ENCODE measurements around the gene DUSP8. TPM values are rescaled to one million over a fixed set of nuclear protein-coding genes. Genes with fewer than 3 reads are reported as not detected.

Gene DUSP8
- total RNA-seq, 1 donor from 2014 or later = 7.7 TPM

DNA sequence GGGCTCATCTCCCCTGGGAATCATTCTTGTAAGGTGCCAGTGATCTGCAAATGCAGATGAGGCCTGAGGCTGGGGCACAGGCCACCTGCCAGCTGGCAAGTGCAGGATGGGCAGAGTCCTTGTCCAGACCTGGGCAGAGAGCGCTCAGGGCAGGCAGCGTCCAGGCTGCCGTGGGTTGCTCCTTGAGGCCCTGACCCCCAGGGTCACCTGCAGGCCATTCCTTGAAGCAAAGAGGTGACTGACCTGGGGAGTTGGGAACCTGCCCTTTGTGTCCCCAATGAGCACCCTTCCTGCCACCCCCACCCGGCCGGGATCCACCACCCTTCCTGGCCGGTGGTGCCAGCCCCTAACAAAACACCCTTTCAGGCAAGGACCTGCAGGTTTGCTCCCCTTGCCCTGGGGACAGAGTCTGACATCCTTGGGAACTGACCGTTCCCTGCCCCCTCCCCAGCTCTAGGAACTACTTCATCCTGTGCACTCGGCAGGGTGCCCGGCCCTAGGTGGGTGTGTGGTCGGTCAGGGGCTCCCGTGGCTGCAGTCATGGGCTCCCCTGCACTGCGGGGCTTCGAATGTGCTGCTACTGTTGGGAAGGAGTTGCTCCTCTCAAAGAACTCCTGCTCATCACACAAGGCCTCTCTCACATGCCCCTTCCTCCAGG is 28.3 kb downstream of the DUSP8 start:
- Mint-ChIP-seq H3K27me3 (ENCODE audit: unreplicated experiment) (peaks cover 27% of the 10 kb centered on the region), H3K27ac (ENCODE audit: unreplicated experiment) (no peak overlapping the region), H3K4me1 (ENCODE audit: unreplicated experiment) (peaks cover 7% of the 10 kb centered on the region), H3K36me3 (ENCODE audit: unreplicated experiment) (no peaks in the 10 kb centered on the region), H3K4me3 (ENCODE audit: unreplicated experiment) (no peak overlapping the region), H3K9me3 (ENCODE audit: unreplicated experiment) (no peaks in the 10 kb centered on the region)
- TF ChIP-seq, protein P1, sequence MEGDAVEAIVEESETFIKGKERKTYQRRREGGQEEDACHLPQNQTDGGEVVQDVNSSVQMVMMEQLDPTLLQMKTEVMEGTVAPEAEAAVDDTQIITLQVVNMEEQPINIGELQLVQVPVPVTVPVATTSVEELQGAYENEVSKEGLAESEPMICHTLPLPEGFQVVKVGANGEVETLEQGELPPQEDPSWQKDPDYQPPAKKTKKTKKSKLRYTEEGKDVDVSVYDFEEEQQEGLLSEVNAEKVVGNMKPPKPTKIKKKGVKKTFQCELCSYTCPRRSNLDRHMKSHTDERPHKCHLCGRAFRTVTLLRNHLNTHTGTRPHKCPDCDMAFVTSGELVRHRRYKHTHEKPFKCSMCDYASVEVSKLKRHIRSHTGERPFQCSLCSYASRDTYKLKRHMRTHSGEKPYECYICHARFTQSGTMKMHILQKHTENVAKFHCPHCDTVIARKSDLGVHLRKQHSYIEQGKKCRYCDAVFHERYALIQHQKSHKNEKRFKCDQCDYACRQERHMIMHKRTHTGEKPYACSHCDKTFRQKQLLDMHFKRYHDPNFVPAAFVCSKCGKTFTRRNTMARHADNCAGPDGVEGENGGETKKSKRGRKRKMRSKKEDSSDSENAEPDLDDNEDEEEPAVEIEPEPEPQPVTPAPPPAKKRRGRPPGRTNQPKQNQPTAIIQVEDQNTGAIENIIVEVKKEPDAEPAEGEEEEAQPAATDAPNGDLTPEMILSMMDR (IDR thresholded peaks at IDR 0.05) = no peak
- DNase-seq (ENCODE audit: extremely low spot score, unreplicated experiment) = no peak

DNA sequence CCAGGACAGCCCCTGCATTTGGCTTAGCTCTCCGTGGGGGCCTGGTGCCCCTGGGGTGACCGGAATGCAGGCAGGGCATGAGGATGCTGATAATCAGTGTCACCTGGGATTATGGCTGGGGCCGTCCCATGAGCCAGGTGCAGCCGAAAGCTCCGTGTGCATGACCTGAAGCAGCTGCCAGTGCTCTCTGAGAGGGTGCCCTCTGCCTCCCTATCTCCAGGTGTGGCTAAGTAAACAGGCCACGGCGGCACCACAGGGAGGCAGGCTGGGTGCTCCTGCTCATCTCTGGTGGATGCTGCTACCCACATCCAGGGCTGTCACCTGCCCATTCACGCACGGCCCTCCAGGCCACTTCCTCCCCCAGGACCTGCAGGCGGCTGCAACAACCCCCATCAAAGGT is 29.8 kb downstream of the DUSP8 start:
- Mint-ChIP-seq H3K9me3 (ENCODE audit: unreplicated experiment) (no peaks in the 10 kb centered on the region), H3K27ac (ENCODE audit: unreplicated experiment) (no peak overlapping the region), H3K4me1 (ENCODE audit: unreplicated experiment) (no peaks in the 10 kb centered on the region), H3K36me3 (ENCODE audit: unreplicated experiment) (no peaks in the 10 kb centered on the region), H3K4me3 (ENCODE audit: unreplicated experiment) (no peak overlapping the region), H3K27me3 (ENCODE audit: unreplicated experiment) (peaks cover 36% of the 10 kb centered on the region)
- no peak for DNase-seq (ENCODE audit: extremely low spot score, unreplicated experiment)
- TF ChIP-seq, protein P1 (IDR thresholded peaks at IDR 0.05) = no peak

DNA sequence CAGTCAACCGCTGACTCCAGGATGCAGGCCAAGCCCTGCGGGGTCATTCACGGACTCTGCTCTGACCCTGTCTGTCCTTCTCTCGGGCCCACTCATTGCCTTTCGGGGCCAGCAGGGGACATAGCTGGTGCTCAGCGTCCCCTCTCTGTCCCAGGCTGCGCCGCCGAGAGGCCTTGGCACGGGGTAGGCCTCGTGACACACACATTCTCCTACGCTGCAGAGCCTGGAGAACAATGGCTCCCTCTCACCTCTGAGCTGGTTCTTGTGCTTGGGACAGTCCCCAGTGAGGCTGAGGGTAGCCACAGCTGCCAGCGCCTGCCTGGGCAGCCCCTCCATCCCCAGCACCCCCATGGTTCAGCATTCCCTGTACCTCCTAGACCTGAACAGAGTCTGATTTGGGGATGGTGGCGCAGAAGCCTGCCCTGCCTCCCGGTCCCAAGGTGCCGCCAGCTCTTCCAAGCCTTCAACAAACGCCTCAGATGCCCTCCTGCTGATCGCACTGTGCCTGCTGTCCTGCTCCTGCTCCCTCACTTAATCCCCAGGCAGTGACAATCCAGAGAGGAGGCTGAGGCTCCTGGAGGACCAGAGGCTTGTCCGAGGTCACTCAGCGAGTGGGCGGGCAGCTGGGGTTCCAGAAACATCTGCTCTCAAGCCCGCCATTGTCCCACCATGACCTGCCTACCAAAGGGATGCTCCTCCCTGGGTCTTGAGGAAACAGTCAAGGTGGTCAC is 30.4 kb downstream of the DUSP8 start:
- Mint-ChIP-seq H3K9me3 (ENCODE audit: unreplicated experiment) (no peaks in the 10 kb centered on the region), H3K27ac (ENCODE audit: unreplicated experiment) (no peak overlapping the region), H3K4me3 (ENCODE audit: unreplicated experiment) (no peak overlapping the region), H3K4me1 (ENCODE audit: unreplicated experiment) (no peaks in the 10 kb centered on the region), H3K27me3 (ENCODE audit: unreplicated experiment) (peaks cover 36% of the 10 kb centered on the region), H3K36me3 (ENCODE audit: unreplicated experiment) (no peaks in the 10 kb centered on the region)
- no peak for DNase-seq (ENCODE audit: extremely low spot score, unreplicated experiment)
- TF ChIP-seq, protein P1 (IDR thresholded peaks at IDR 0.05) = no peak

DNA sequence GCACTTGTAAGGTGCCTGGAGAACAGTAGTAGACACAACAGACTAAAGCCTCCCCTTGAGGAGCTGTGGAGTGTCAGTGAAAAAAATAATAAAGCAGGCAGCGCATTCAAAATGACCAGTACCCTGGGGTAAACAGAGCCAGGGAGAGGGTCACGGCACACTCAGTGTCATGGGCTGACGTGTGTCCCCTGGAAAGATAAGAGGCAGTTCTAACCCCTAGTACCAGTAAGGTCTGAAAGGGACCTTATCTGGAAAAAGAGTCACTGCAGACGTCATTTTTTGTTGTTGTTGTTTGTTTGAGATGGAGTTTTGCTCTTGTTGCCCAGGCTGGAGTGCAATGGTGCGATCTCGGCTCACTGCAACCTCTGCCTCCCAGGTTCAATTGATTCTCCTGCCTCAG is 32.0 kb downstream of the DUSP8 start:
- H3K4me3 Mint-ChIP-seq (ENCODE audit: unreplicated experiment) = no peak overlapping the region
- peaks cover 29% of the 10 kb centered on the region for H3K27me3 Mint-ChIP-seq (ENCODE audit: unreplicated experiment)
- peaks cover 2% of the 10 kb centered on the region for H3K4me1 Mint-ChIP-seq (ENCODE audit: unreplicated experiment)
- no peaks in the 10 kb centered on the region for H3K36me3 Mint-ChIP-seq (ENCODE audit: unreplicated experiment)
- DNase-seq (ENCODE audit: extremely low spot score, unreplicated experiment) = no peak
- TF ChIP-seq, protein P1 (IDR thresholded peaks at IDR 0.05) = no peak
- H3K27ac Mint-ChIP-seq (ENCODE audit: unreplicated experiment) = no peak overlapping the region
- H3K9me3 Mint-ChIP-seq (ENCODE audit: unreplicated experiment) = no peaks in the 10 kb centered on the region

DNA sequence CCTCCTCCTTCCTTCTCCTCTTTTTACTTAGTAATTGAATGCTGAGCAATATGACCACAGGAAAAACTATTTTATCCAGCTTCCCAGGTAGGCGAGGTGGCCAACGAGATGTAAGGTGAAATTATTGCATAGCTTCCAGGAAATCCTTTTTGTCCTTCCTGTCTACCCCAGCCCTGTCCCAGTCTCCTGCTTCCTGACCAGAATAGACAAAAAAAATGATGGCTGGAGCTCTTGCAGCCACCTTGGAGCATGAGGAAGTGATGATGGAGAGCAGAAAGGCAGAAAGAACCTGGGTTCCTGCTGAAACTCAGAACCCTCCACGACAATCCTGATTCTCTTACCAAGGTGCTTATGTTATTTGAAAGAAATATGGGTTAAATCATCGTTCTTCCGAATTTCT is 33.9 kb downstream of the DUSP8 start:
- no peak for DNase-seq (ENCODE audit: extremely low spot score, unreplicated experiment)
- Mint-ChIP-seq H3K27me3 (ENCODE audit: unreplicated experiment) (peaks cover 26% of the 10 kb centered on the region), H3K36me3 (ENCODE audit: unreplicated experiment) (no peaks in the 10 kb centered on the region), H3K4me1 (ENCODE audit: unreplicated experiment) (peaks cover 9% of the 10 kb centered on the region), H3K4me3 (ENCODE audit: unreplicated experiment) (no peak overlapping the region), H3K9me3 (ENCODE audit: unreplicated experiment) (no peaks in the 10 kb centered on the region), H3K27ac (ENCODE audit: unreplicated experiment) (no peak overlapping the region)
- TF ChIP-seq, protein P1 (IDR thresholded peaks at IDR 0.05) = no peak

Measured in osteocyte (in vitro differentiated cells).